ENCODE results near the gene BANK1.

BANK1 gene

DNA sequence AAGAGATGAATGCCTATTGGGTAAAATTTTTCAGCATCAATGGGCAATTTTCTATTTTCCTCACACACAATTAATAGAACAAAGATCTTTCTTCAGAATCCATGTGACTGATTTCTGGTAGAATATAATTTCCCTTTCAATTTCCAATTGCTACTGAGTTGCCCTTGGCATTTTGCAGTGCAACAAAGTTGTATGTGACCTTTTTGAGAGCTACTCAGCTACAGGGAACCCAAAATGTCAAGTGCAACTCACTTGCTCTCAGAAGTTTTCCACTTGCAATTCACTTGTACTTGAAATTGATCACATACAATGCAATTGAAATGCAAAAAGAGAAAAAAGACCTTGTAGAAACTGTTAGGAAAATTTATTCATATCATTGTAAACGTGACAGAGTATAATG, 245.5 kb downstream of the BANK1 start:
- CTCF ChIA-PET = no interaction called here
- TF ChIP-seq, protein P1, sequence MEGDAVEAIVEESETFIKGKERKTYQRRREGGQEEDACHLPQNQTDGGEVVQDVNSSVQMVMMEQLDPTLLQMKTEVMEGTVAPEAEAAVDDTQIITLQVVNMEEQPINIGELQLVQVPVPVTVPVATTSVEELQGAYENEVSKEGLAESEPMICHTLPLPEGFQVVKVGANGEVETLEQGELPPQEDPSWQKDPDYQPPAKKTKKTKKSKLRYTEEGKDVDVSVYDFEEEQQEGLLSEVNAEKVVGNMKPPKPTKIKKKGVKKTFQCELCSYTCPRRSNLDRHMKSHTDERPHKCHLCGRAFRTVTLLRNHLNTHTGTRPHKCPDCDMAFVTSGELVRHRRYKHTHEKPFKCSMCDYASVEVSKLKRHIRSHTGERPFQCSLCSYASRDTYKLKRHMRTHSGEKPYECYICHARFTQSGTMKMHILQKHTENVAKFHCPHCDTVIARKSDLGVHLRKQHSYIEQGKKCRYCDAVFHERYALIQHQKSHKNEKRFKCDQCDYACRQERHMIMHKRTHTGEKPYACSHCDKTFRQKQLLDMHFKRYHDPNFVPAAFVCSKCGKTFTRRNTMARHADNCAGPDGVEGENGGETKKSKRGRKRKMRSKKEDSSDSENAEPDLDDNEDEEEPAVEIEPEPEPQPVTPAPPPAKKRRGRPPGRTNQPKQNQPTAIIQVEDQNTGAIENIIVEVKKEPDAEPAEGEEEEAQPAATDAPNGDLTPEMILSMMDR (IDR thresholded peaks at IDR 0.05; ENCODE audit: insufficient read depth, low read length, missing control alignments) = no peak
- no peak for DNase-seq (ENCODE audit: low read depth, low spot score)
- H3K4me3 ChIP-seq (ENCODE audit: low read depth, low read length) = no peak overlapping the region
- POLR2A ChIA-PET = no interaction called here

DNA sequence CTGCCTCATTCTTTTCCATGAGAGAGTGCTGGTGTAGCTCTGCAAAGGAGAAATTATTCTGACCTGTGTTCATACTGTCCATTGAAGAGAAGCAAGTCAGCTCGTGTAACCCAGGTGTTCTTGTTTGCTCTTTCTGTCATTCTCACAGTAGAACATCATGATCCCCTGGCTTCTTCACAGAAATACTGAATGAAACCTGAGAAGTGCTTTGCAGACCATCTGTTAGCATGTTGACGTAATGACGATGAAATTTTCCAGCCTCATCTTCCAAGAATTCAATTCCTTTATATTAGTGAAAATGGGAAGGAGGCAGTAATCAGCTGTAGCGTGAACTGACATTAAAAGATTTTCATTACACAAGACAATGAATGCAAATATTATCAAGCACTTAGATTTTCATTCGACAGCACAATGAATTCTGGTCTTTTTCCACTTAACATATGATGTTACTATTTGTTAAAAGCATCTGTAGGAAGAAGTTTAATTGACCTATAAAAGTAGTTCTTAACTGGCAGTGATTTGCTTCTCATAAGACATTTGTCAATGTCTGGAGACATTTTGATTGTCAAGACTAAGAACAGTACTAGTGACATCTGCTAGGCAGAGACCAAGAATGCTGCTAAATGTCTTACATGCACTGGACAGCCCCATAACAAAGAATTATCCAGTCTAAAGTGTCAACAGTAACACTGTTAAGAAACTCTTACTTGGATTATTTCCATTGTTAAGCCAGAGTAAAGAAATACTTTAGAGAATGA, 246.3 kb downstream of the BANK1 start:
- no peak overlapping the region for H3K4me3 ChIP-seq (ENCODE audit: low read depth, low read length)
- ChIA-PET CTCF (no interaction called here), POLR2A (interaction anchor here (0.6 kb wide), 1 partner anchor 737 kb away, joined by 3 read pairs; no protein-coding TSS in a partner anchor)
- DNase-seq (ENCODE audit: low read depth, low spot score) = peak; percentile 17
- TF ChIP-seq, protein P1 (IDR thresholded peaks at IDR 0.05; ENCODE audit: insufficient read depth, low read length, missing control alignments) = no peak

DNA sequence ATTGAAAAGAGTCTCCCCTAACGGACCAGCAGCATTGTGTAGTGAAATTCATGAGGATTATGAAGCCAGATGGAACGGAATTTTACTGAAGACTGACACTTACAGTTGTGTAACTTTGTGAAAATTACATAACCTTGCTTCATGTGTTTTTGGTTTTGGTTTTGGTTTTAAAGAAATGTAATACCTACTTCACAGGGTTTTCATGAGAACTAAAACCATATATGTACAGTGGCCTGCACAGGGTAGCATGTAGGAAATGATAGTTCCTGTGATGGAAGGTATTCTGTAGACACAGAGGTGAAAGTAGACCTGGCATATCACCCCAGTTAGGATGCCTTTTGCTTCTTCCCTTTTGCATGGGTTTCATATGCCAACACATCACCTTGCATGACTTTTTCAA, 247.0 kb downstream of the BANK1 start:
- TF ChIP-seq, protein P1 (IDR thresholded peaks at IDR 0.05; ENCODE audit: insufficient read depth, low read length, missing control alignments) = no peak
- H3K4me3 ChIP-seq (ENCODE audit: low read depth, low read length) = no peak overlapping the region
- no peak for DNase-seq (ENCODE audit: low read depth, low spot score)
- POLR2A ChIA-PET = no interaction called here
- CTCF ChIA-PET = no interaction called here

DNA sequence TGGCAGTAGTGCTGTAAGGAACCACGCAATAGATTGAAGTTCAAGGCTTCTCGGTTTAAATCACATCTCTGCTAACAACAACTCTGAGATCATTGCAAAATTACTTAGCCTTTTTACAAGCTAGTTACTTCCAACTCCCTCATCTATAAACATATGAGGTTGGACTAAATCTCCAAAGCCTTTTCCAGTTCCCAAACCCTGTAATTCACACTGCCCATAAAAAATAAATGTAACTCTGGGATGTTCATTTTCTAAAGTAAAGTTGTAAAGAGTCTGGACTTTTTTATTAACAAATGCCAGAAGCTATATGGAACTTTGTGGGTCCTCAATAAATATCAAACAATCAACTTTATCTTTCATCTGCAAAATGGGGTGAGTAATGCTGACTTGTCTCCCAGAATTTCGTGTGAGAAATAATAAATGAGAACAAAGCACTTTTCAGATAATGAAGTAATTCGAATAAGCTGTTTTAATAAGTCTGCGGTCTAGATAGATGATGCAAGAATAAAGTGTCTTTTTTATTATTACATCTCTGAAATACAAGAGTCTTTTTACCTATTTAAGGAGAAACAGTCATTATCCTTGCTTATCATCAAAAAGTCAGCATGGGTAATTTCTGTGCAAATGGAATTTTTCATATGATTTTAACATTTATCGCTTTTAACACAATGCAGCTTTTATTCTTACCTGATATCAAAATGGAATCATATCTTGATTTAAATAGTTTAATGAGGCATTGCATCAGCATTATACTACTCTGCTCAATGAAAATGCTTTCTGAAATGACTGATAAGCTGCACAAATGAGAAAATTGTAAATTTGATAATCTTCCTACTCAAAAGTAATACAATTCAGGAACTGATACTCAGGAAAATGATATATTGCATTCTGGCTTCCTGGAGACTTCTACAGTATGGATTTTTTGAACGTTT, 252.6 kb downstream of the BANK1 start:
- POLR2A ChIA-PET = no interaction called here
- TF ChIP-seq, protein P1 (IDR thresholded peaks at IDR 0.05; ENCODE audit: insufficient read depth, low read length, missing control alignments) = no peak
- no peak overlapping the region for H3K4me3 ChIP-seq (ENCODE audit: low read depth, low read length)
- CTCF ChIA-PET = no interaction called here
- DNase-seq (ENCODE audit: low read depth, low spot score) = no peak

DNA sequence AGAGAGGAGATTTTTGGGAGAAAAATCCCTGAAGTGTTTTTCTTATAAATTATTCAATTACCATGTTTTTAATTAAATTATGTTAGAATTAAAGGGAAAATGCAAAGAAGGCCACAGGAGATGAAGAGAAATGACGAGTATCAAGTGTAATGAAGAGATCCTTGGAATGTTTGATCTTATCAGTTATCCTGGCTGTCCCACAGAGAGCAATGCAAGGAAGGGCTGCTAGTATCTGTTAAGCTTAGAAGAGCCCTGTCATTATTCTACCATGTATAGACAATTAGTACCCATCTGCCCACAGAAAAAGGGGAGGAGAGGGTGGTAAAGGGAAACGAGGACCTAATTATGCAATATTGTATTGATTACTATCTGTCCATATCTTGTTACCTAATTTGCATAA, 257.1 kb downstream of the BANK1 start:
- no peak overlapping the region for H3K4me3 ChIP-seq (ENCODE audit: low read depth, low read length)
- TF ChIP-seq, protein P1 (IDR thresholded peaks at IDR 0.05; ENCODE audit: insufficient read depth, low read length, missing control alignments) = no peak
- no peak for DNase-seq (ENCODE audit: low read depth, low spot score)
- ChIA-PET CTCF (no interaction called here), POLR2A (no interaction called here)

DNA sequence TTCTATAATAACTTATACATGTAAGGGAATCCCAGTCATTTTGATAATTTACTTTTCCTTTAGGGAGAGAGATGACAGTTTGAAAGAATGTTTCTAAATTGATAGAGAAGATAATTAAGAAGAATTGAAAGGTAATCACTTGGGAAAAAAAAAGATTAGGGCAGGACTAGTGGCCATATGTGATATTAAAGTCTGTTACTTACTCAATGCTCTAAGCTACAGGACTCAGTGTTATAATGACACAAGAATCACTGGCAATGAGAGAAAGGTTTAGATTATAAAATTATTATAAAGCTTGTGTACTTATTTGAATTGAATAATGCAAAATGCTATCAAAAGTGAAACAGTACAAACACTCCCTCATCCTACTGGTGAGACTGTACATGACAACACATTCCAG, 265.3 kb downstream of the BANK1 start:
- ChIA-PET POLR2A (no interaction called here), CTCF (no interaction called here)
- DNase-seq (ENCODE audit: low read depth, low spot score) = no peak
- H3K4me3 ChIP-seq (ENCODE audit: low read depth, low read length) = no peak overlapping the region
- TF ChIP-seq, protein P1 (IDR thresholded peaks at IDR 0.05; ENCODE audit: insufficient read depth, low read length, missing control alignments) = no peak
